Activated naive CD4-positive, alpha-beta T cell treated with anti-CD3 and anti-CD28 coated beads, Interleukin-2, amount 10 ng/mL, durations not matched to agents 7 days and 5 days (primary cell): ENCODE results near the gene SLC51B.
"Not testable (repeated sequence)": the region's sequence is repeated elsewhere in the genome, so short reads cannot be mapped to it uniquely, and the experiment has no call there.

Experiments
- CTCF ChIA-PET: fragments of 350-600 bp; sonication (Branson Sonifier 250); formaldehyde crosslinking; loops from one replicate; lab custom pipeline; 2021; ENCODE audit warnings: antibody characterized with exemption; lab: Charles Lee
- DNase-seq: peaks from one replicate; pipeline ENCODE4 v3.0.0-alpha.2; 2020
- H3K27ac Mint-ChIP-seq: one replicate; pipeline ENCODE4 v1.8.0; 2021; ENCODE audit warnings: mild to moderate bottlenecking, moderate library complexity, mixed read lengths
- H3K27me3 Mint-ChIP-seq: one replicate; pipeline ENCODE4 v1.8.0; 2021; ENCODE audit warnings: mild to moderate bottlenecking, mixed read lengths
- H3K36me3 Mint-ChIP-seq: one replicate; pipeline ENCODE4 v1.8.0; 2021; ENCODE audit warnings: mixed read lengths
- H3K4me1 Mint-ChIP-seq: one replicate; pipeline ENCODE4 v1.8.0; 2021; ENCODE audit warnings: mixed read lengths
- H3K4me3 Mint-ChIP-seq: one replicate; pipeline ENCODE4 v1.8.0; 2021; ENCODE audit warnings: mild to moderate bottlenecking, moderate library complexity, mixed read lengths
- H3K9me3 Mint-ChIP-seq: one replicate; pipeline ENCODE4 v1.8.0; 2021; ENCODE audit warnings: mixed read lengths

The SLC51B gene

DNA sequence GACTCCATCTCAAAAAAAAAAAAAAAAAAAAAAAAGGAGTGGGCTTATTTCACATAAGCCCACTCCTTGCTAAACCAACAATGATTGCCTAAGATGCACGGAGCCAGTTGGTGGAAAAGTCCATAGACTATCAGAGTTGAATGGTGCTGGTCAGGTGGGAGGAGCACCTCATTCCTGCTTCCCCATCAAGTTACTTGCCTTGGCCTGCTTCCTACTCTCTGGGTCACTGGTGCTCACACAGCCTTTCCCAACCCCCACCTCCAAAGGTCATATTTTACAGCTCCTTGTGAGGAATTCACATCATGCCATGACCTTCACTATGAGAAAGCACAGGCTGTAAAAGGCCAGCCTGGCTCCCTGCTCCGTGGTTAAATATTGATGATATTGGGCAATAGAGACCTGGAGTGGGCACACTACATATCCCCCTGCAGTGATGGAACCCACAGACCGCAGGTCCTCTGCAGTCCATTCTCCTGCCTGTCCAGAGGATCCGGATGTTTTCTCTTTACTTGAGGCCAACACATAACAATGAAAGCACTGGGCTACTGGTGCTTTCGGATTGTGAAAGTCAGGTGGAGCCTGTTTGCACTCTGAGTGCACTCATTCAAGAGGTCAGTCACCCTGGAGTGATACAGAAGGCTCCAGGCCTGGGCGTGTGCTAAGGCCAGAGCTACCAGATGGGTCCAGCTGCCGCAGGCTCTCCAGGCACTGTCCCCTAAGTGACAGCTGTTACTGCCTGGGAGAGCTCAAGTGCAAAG is at the start of gene SLC51B:
TSS of gene SLC51B (plus strand) at position 664 of the 758 bp plus-strand sequence. CDS start 4,618 bp downstream, outside the sequence.
- H3K36me3 Mint-ChIP-seq: no peaks in the 10 kb centered on the region
- H3K27me3 Mint-ChIP-seq: peaks cover 23% of the 10 kb centered on the region
- DNase-seq: no peak
- H3K9me3 Mint-ChIP-seq: no peaks in the 10 kb centered on the region
- CTCF ChIA-PET: interaction anchor here (2.8 to 3.0 kb wide), 2 partner anchors 9 to 11 kb away, joined by 14 to 15 read pairs; no protein-coding TSS in a partner anchor
- H3K4me3 Mint-ChIP-seq: no peak within 1 kb of the TSS
- H3K27ac Mint-ChIP-seq: no peak within 1 kb of the TSS
- H3K4me1 Mint-ChIP-seq: peaks cover 9% of the 10 kb centered on the region

DNA sequence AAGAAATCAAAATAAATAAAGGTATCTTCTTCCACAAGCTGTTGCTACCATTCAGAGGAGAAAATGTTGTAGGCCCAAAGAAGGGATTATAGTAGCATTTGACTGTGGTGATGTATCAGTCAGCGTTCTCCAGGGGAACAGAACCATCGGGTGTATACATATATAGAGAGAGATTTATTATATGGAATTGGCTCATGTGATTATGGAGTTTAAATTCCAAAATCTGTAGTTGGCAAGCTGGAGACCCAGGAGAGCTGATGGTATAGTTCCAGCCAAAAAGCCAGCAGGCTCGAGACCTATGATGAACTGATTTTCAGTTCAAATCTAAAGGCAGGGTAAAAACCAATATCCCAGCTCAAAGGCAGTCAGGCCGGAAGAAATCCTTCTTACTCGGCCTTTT is 48.1 kb upstream of the SLC51B start:
- H3K27me3 Mint-ChIP-seq: no peaks in the 10 kb centered on the region
- no peak for DNase-seq
- no peak overlapping the region for H3K27ac Mint-ChIP-seq
- CTCF ChIA-PET: no interaction called here
- H3K36me3 Mint-ChIP-seq: no peaks in the 10 kb centered on the region
- H3K9me3 Mint-ChIP-seq: no peaks in the 10 kb centered on the region
- H3K4me3 Mint-ChIP-seq: no peak overlapping the region
- peaks cover 6% of the 10 kb centered on the region for H3K4me1 Mint-ChIP-seq

DNA sequence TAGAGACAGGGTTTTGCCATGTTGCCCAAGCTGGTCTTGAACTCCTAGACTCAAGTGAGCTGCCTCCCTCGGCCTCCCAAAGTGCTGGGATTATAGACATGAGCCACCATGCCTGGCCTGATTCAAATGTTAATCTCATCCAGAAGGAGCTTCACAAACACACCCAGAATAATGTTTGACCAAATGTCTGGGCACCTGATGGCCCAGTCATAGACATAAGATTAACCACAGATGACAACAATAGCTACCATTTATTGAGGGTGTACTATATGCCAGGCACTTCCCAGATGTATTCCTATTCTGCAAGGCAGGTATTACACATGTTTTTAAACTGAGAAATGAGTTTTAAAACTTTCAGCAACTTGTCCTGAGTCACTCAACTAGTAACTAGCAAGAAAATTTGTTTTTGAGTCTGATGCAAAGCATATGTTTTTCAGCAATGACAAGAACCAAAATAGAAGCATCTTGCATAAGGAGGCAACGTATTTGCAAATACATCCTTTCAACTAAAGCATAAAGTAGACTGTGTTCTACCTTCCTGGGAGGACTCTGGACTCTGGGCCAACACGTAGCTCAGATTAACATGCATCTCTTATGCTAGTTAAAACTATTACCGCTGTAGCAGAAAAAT is 47.3 kb upstream of the SLC51B start:
- Mint-ChIP-seq H3K9me3 (no peaks in the 10 kb centered on the region), H3K36me3 (peaks cover 2% of the 10 kb centered on the region), H3K4me3 (no peak overlapping the region), H3K27ac (no peak overlapping the region), H3K4me1 (peaks cover 5% of the 10 kb centered on the region), H3K27me3 (no peaks in the 10 kb centered on the region)
- CTCF ChIA-PET: no interaction called here
- DNase-seq: no peak

DNA sequence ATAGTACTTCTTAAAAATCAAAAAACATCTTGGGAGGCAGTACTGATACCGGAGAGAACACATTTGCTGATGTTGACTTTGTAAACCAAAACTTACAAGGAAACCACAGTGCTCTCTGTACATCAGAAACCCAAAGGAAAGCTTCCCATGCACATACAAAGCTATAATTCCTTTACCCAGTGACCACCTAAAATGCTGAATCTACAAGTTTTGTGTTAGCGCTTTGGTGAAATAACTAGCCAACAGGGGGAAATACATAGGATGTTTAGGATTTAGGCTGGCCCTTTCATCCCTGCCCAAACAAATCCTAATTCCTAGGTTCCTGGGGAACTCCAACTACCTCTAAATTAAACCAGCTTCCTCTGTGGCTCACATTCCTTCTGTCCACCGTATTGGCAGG is 40.2 kb upstream of the SLC51B start:
- Mint-ChIP-seq H3K27ac (no peak overlapping the region), H3K36me3 (peaks cover 14% of the 10 kb centered on the region), H3K4me3 (no peak overlapping the region), H3K27me3 (no peaks in the 10 kb centered on the region), H3K4me1 (no peaks in the 10 kb centered on the region), H3K9me3 (no peaks in the 10 kb centered on the region)
- no peak for DNase-seq
- CTCF ChIA-PET: no interaction called here

DNA sequence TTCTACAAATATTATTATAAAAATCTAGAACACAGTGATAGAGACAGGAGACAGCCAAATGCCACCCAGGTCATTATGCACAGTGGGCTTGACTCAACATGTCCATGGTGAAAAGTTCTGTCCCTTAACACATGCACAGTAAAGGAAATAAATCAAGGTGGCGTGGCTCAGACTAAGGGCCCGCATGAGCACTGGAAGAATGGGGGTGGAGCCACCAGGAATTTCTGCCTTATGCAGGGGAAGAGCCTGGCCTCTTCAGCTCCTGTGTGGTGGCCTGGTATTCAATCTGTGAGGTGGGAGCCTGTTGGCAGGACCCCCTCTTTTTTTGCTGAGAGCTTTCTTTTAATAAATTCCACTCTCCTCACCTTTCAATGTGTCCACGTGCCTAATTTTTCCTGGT is 38.3 kb upstream of the SLC51B start:
- no peaks in the 10 kb centered on the region for H3K4me1 Mint-ChIP-seq
- DNase-seq: no peak
- CTCF ChIA-PET: no interaction called here
- no peaks in the 10 kb centered on the region for H3K27me3 Mint-ChIP-seq
- H3K27ac Mint-ChIP-seq: no peak overlapping the region
- H3K4me3 Mint-ChIP-seq: no peak overlapping the region
- no peaks in the 10 kb centered on the region for H3K9me3 Mint-ChIP-seq
- H3K36me3 Mint-ChIP-seq: peaks cover 21% of the 10 kb centered on the region

DNA sequence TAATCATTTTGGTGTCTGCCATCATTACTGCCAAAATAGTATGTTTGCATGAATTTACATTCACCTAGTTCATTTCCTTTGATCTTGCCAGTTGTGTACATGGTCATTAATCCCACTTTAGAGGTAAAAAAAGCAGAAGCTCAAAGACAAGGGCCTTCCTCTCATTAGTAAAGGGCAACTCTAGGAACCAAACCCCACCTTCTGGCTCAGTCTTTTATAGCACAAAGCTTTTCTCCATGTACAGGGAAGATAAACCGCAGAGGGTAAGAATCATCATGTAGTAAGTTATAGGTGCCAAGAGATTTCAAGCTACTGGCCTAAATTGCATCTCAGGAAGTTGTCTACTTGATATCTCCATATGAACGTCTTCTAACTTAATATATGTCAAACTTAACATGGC is 36.2 kb upstream of the SLC51B start:
- Mint-ChIP-seq H3K36me3 (peaks cover 31% of the 10 kb centered on the region), H3K4me1 (no peaks in the 10 kb centered on the region), H3K27ac (no peak overlapping the region), H3K9me3 (peaks cover 10% of the 10 kb centered on the region), H3K27me3 (no peaks in the 10 kb centered on the region), H3K4me3 (no peak overlapping the region)
- CTCF ChIA-PET: interaction anchor here (0.6 to 2.5 kb wide), 4 partner anchors 28 to 278 kb away, joined by 3 to 6 read pairs (median 4); no protein-coding TSS in a partner anchor
- no peak for DNase-seq

DNA sequence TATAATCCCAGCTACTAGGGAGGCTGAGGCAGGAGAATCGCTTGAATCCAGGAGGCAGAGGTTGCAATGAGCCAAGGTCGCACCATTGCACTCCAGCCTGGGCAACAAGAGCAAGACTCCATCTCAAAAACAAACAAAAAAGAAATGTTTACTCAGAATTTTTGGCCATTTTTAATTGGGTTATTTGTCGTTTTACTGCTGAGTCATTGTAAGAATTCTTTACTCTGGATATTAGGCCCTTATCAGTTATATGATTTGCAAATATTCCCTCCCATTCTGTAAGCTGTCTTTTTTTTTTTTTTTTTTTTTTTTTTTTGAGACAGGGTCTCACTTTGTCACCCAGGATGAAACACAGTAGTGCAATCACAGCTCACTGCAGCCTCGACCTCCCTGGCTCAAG is 34.0 kb upstream of the SLC51B start:
- H3K4me3 Mint-ChIP-seq, DNase-seq, CTCF ChIA-PET, H3K27me3 Mint-ChIP-seq, H3K4me1 Mint-ChIP-seq, H3K27ac Mint-ChIP-seq: not testable (repeated sequence)
- Mint-ChIP-seq H3K36me3 (peaks cover 39% of the 10 kb centered on the region), H3K9me3 (peaks cover 11% of the 10 kb centered on the region)

DNA sequence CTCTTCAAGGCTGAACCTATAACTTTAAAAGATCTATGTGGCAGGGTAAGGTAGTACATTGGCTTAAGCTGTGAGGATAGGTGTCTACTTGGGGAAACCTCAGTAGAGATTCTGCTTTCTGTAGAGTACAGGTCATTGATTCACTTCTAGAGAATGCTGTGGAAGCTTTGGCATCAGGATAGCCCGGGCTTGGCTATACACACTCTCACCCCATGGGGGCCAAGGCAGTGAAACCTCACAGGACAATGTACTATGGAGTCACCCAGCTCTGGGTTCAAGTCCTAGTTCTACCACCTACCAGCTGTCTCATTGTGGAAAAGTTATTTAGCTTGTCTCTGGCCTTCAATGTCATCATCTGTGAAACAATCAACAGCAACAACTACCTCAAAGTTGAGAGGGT is 24.8 kb upstream of the SLC51B start:
- Mint-ChIP-seq H3K27me3 (no peaks in the 10 kb centered on the region), H3K4me3 (no peak overlapping the region), H3K36me3 (peaks cover 34% of the 10 kb centered on the region), H3K27ac (no peak overlapping the region), H3K9me3 (no peaks in the 10 kb centered on the region), H3K4me1 (no peaks in the 10 kb centered on the region)
- no peak for DNase-seq
- CTCF ChIA-PET: interaction anchor here (0.7 kb wide), 1 partner anchor 144 kb away, joined by 3 read pairs; no protein-coding TSS in a partner anchor

DNA sequence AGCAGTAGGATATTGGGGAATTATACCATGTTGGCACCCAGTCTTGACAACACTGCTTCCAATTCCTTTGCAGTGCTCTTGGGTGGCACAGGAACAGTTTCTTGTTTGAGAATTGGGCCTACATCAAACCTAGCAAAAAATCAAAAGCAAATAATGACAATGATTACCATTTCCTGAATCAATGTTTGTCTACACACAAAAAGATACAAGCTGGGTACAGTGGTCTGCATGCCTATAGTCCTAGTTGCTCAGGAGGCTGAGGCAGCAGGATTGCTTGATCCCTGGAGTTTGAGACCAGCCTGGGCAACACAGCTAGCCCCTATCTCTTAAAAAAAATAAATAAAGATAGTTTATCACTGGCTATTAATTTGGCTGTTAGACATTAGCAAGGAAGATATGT is 23.7 kb upstream of the SLC51B start:
- peaks cover 38% of the 10 kb centered on the region for H3K36me3 Mint-ChIP-seq
- CTCF ChIA-PET: no interaction called here
- no peaks in the 10 kb centered on the region for H3K27me3 Mint-ChIP-seq
- H3K4me1 Mint-ChIP-seq: no peaks in the 10 kb centered on the region
- H3K4me3 Mint-ChIP-seq: no peak overlapping the region
- H3K9me3 Mint-ChIP-seq: no peaks in the 10 kb centered on the region
- H3K27ac Mint-ChIP-seq: no peak overlapping the region
- DNase-seq: no peak

DNA sequence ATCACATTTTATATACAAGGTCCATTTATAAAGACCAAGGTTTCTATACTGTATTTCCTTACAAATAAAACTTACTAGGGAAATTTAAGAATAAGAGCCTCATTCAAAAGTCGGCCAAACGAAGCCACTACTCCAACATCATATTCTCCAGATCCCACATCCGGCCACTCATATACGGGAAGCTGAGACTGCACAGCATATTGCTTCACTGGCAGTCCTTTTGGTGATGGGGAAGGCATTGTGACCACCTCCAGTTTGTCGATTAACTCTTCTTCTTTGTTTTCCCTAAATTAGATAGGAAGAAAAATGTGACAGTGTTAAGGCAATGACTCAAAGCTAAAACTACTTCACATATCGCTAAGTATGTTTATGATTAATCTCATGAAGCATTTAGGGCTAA is 18.4 kb upstream of the SLC51B start:
- CTCF ChIA-PET: interaction anchor here (0.7 kb wide), 1 partner anchor 358 kb away, joined by 3 read pairs; no protein-coding TSS in a partner anchor
- no peak overlapping the region for H3K27ac Mint-ChIP-seq
- H3K36me3 Mint-ChIP-seq: peaks cover 21% of the 10 kb centered on the region

DNA sequence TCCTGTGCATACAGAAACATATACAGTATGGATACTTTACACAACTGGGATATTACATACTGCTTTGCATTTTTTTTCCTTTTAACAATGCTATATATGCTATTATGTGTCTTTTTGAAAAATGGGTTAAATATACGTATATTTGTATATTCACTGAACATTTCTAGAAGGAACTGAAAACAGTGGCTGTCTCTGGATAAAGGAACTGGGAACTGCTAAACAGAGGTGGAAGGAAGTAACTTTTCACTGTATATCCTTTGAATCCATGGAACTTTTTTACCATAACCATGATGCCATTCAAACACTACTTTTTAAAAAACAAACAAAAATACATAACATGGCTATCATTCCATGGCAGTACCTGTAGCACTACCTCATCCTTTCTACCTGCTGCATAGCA is 17.6 kb upstream of the SLC51B start:
- Mint-ChIP-seq H3K27me3 (peaks cover 18% of the 10 kb centered on the region), H3K9me3 (no peaks in the 10 kb centered on the region), H3K4me3 (peak overlapping the region; percentile 87), H3K36me3 (peaks cover 21% of the 10 kb centered on the region), H3K27ac (no peak overlapping the region), H3K4me1 (peaks cover 19% of the 10 kb centered on the region)
- DNase-seq: no peak
- CTCF ChIA-PET: interaction anchor here (0.7 kb wide), 1 partner anchor 357 kb away, joined by 3 read pairs; no protein-coding TSS in a partner anchor

More for the DNA sequence above, 18.4 kb upstream of the SLC51B start:
- Mint-ChIP-seq H3K4me3 (no peak overlapping the region), H3K27me3 (peaks cover 13% of the 10 kb centered on the region), H3K9me3 (no peaks in the 10 kb centered on the region), H3K4me1 (peaks cover 17% of the 10 kb centered on the region)
- DNase-seq: no peak

DNA sequence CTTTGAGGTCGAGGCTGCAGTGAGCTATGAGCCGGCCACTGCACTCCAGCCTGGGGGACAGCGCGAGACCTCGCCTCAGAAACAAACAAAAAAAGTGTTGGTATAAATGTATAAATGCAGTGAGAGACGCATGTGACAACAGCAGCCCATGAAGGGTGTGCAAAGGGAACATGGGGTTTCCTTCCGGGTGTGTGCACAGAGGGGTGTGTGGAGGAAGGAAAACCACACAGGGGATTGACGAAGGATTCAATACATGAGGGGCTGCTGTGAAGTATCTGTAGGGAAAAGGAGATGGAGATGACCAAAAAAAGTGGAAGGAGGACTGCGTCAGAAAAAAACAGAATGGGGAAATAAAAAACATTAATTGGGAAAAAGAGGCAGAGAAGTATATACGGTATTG is 16.8 kb upstream of the SLC51B start:
- CTCF ChIA-PET: no interaction called here
- peaks cover 19% of the 10 kb centered on the region for H3K36me3 Mint-ChIP-seq
- H3K4me3 Mint-ChIP-seq: peak overlapping the region; percentile 87
- peaks cover 22% of the 10 kb centered on the region for H3K4me1 Mint-ChIP-seq
- H3K27ac Mint-ChIP-seq: peak overlapping the region; percentile 79
- H3K27me3 Mint-ChIP-seq: peaks cover 23% of the 10 kb centered on the region
- DNase-seq: peak; percentile 37
- no peaks in the 10 kb centered on the region for H3K9me3 Mint-ChIP-seq

DNA sequence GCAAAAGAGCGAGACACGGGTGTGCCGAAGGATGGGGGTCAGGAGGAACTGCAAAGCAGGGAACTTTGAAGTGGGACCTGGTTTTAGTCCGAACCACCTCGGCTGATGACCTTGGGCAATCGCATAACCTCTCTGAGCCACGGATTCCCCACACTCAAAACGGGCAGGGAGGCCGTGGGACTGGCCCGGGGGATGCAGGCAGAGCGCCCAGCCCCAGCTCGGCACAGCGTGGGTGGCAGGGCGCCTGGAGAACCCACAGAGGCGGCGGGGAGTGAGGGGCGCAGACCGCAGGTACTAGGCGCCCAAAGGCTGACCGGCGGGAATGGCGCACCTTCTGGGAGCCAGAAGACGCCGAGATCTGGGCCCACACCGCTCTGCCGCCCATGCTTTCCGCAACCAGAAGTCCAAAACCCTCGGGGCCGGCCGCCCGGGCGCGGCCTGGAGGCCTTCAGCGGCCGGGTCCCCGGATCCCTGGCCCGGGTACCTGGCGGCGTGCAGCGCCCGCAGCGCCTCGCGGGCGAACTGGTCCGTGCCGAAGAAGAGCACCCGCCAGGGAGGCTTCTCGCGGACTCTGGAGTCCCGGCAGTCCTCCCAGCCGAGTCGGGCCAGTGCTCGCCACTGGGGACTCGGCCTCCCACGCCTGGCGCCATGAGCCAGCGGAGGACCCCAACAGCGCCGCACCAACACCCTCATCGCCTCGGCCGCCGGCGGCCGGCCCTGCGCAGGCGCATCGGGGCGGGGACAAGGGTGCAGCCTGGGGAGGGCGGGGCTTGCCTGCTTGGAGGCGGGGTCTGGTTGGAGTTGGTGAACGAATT is 16.1 kb upstream of the SLC51B start, which contains the start of gene MTFMT:
TSS of gene MTFMT (minus strand) at position 719 of the 815 bp plus-strand sequence. CDS start at position 693, 26 bp downstream.
- Mint-ChIP-seq H3K27me3 (peaks cover 24% of the 10 kb centered on the region), H3K36me3 (peaks cover 18% of the 10 kb centered on the region), H3K4me3 (peak within 1 kb of the TSS; percentile 87), H3K27ac (peak within 1 kb of the TSS; percentile 79), H3K9me3 (no peaks in the 10 kb centered on the region), H3K4me1 (peaks cover 26% of the 10 kb centered on the region)
- peak; percentile 96 for DNase-seq
- CTCF ChIA-PET: no interaction called here

DNA sequence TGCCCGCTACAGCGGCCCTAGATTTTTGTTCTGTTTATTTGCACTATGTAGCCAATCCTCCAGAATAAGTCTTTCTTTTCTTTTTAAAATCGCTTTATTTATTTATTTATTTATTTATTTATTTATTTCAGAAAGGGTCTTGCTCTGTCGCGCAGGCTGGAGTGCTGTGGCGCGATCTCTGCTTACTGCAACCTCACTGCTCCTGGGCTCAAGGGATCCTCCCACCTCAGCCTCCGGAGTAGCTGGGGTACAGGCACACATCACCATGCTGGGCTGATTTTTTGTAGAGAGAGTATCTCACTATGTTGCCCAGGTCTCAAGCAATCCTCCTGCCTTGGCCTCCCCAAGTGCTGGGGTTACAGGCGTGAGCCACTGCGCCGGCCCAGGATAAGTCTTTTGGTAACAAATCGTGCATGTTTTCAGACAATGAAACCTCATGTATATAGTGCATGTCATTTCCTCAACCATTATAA is 15.4 kb upstream of the SLC51B start:
- Mint-ChIP-seq H3K27ac (peak overlapping the region; percentile 68), H3K9me3 (no peaks in the 10 kb centered on the region), H3K4me1 (peaks cover 26% of the 10 kb centered on the region), H3K27me3 (peaks cover 24% of the 10 kb centered on the region), H3K4me3 (peak overlapping the region; percentile 87), H3K36me3 (peaks cover 14% of the 10 kb centered on the region)
- no peak for DNase-seq
- CTCF ChIA-PET: interaction anchor here (1.9 kb wide), 1 partner anchor 49 kb away, joined by 4 read pairs; no protein-coding TSS in a partner anchor
